HL-60/S4 treated with phorbol 12-myristate 13-acetate at 8.2 ng/mL for 4 days and 3 days (cell line): Measurements from ENCODE around the gene C1orf50.

Experiments used
- in situ Hi-C: fragments of 300-500 bp; cut with MboI; formaldehyde crosslinking; loops from 2 replicates; pipeline ENCODE4 v1.15.0; 2022; ENCODE audit warnings: low sequenced_read_pairs

Gene C1orf50

GRCh38 chr1:42758641-42759040 lies 8.4 kb upstream of the C1orf50 start:
- in situ Hi-C loops = no loop called here

GRCh38 chr1:42759114-42759513 lies 7.9 kb upstream of the C1orf50 start:
- in situ Hi-C loops = no loop called here

- in situ Hi-C loops = no loop called here
Observed at GRCh38 chr1:42761567-42761966, 5.5 kb upstream of the C1orf50 start.

GRCh38 chr1:42762269-42762668 lies 4.8 kb upstream of the C1orf50 start:
- in situ Hi-C loops = no loop called here

DNA sequence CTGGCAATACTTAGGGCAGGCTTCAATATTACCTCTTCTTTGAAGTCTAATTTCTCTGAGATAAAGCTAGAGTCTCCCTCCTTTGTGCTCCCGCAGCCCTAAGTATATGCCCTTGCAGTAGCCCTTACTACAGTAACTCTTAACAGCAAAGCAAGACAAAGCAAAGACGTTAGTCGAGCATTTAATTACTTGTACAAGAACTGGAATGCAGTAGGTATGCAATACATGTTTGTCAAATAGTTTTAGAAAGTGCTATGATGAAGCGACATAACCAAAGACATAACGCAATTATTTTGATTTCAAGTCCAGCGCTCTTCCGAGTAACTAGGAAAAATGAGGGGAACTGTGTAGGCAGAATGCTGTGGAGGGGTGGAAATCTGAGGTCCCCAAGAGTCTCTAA lies 1.8 kb upstream of the C1orf50 start:
- in situ Hi-C loops = no loop called here

DNA sequence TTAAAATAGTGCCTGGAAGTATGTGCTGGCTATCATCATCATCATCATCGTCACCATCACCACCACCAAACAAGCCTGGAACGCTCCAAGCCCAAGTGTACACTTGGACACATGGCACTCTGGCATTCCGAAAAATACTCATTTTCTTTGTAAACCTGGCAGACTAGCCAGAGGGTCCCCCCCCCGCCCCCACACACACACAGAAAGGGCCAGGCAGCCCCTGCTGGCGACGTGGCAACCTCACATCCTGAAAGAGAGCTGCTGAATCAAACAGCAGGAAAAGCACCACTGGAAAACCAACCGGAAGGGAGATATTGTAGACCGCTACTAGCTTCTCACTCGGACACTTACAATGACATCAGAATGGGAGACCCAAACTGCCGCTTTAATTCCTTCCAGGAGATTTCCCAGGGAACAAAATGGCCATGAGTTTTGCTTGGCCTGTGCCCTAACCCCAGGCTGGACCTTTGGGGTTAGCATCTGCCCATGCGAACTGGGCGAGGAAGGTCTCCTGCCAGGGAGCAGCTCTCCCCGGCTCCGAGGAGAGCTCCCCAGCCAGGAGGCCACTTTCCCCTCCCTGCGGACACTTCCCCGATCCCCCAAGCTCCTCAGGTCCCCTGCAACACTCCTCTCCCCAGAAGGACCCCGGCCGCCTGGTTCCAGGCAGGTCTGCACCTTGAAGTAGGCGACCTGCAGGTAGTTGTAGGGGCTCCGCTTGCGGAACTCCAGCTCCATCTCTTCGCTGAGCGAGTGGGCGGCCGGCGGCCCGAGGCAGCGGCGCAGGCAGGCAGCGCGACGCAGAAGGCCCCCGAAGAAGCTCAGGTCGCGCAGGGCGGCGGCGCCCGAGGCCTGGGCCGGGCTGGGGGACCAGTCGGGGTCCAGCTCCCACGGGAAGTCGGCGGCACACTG lies 963 bp upstream of the C1orf50 start:
- in situ Hi-C loops = no loop called here

GRCh38 chr1:42767510-42768000 lies 506 bp downstream of the C1orf50 start:
- in situ Hi-C loops = no loop called here

DNA sequence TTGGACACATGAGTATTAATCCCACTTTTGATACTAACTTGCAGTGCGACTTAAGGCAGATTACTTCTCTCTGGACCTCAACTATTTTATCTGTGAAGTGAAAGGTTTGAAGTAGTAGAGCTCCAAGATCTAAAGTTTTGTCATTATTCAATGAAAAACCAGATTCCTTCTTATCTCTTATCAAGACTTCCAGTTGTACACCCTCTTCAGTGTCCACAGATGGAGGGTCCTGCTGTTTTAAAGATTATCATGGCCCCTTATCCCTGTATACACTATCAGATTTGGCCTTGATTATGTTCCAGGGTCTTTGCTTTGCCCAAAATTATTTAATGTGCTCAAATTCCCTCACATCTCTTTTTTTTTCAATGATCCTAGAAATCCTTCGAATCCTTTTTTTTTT lies 1.1 kb downstream of the C1orf50 start:
- in situ Hi-C loops = no loop called here

DNA sequence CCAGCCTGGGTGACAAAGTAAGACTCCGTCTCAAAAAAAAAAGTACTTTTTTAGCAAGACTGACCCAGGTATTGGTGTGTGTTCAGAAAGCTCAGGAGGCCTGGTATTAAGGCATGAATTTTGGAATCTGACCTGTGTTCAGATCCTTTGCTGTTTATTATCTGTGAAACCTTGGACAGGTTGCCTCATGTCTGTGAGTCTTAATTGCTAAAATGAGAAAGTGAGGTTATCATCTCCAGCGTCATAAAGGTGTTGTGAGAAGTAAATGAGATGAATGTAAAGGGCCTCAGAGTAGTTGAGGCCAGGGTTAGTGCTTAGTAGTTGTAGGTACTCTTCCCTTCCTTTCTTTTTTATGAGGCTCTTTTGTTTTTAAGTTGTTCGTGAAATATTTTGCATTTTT lies 2.8 kb downstream of the C1orf50 start:
- in situ Hi-C loops = no loop called here

- in situ Hi-C loops = no loop called here
Observed at GRCh38 chr1:42773420-42773819, 6.4 kb downstream of the C1orf50 start.

DNA sequence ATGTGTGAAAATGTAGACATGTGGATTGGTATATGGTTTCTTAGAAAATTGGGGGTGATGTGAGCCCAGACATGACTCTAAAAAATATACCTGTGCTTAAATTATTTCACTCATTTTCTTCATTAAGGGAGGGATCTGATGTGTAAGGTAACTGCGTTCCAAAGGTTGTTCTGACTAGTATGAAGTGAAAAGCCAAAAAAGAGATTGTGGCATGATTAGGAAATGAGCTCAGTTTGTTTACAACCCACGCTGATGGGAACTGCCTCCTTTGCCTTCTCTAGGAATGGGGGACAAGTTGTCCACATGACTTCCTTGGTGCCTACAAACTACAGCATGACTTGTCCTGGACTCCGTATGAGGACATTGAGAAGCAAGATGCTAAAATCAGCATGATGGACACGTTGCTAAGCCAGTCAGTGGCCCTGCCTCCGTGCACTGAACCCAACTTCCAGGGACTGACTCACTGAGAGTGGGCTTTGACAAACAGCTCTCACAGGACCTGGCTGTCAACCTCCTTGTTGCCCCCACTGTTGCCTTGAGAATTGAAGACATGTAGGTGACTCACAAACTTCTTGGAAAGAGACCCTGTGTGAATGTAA lies 8.0 kb downstream of the C1orf50 start:
- in situ Hi-C loops = loop anchor here (25.0 kb wide), 1 partner anchor 287 kb away; no protein-coding TSS in a partner anchor

- in situ Hi-C loops = loop anchor here (25.0 kb wide), 1 partner anchor 286 kb away; no protein-coding TSS in a partner anchor
Observed at GRCh38 chr1:42776502-42776901, 9.5 kb downstream of the C1orf50 start.

DNA sequence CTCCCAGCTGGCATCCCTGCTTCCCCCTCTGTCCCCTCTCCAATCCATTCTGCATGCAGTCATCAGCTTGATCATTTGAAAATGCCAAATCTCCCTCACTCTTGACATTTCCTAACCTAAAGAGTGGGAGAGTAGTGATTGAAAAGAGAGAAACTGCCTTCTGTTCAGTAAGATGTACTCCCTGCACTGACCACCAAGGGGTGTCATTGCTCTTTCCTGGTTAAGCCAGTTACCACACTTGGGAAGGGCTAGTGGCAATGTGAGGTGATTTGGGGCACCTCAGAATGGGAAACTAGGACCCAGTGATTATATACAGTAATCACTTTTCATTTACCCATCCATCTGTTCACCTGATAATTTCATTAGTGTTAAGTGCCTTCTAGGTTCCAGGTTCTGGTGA lies 10.8 kb downstream of the C1orf50 start:
- in situ Hi-C loops = loop anchor here (25.0 kb wide), 1 partner anchor 284 kb away; no protein-coding TSS in a partner anchor

- in situ Hi-C loops = loop anchor here (25.0 kb wide), 1 partner anchor 283 kb away; no protein-coding TSS in a partner anchor
Observed at GRCh38 chr1:42779725-42780124, 12.7 kb downstream of the C1orf50 start.

DNA sequence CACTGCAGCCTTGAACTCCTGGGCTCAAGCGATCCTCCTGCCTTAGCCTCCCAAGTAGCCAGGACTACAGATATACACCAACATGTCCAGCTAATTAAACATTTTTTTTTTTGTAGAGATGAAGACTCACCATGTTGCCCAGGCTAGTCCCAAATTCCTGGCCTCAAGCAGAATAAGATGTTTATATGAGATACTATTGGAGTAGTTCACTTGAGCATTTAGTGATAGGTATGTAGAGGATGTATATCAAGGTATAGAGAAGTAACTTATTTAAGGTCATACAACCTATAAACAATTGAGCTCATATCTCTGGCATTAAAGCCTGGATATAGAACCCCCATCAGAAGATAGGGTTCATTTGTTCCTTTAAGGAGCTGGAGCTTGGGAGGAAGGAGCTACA lies 13.1 kb downstream of the C1orf50 start:
- in situ Hi-C loops = loop anchor here (25.0 kb wide), 1 partner anchor 282 kb away; no protein-coding TSS in a partner anchor

GRCh38 chr1:42783092-42783491 lies 16.0 kb downstream of the C1orf50 start:
- in situ Hi-C loops = loop anchor here (25.0 kb wide), 1 partner anchor 279 kb away; no protein-coding TSS in a partner anchor

DNA sequence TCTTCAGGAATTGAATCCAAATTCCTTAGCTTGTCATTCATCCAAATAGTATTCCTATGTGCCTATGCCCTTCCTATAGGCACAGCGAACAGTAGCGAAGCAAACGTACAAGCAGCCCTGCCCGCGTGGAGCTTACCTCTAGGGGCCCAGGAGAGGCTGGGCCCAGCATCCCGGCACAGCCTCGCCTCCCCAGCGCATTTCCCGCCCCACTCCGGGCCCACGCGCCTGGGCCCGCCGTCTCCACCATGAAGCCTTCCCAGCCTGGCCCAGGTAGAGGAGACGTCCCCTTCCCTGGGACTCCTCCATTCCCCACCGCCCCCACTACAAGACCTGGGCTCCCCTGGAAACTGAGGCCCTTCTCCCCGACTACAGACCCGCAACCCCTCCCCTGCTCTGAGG lies 17.5 kb downstream of the C1orf50 start:
- in situ Hi-C loops = loop anchor here (25.0 kb wide), 1 partner anchor 278 kb away; no protein-coding TSS in a partner anchor

GRCh38 chr1:42784946-42785693 lies 18.1 kb downstream of the C1orf50 start, which contains the start of gene TMEM269:
TMEM269 (plus strand) TSS chr1:42784991; CDS start chr1:42789894, 4,903 bp downstream.
- in situ Hi-C loops = loop anchor here (25.0 kb wide), 1 partner anchor 277 kb away; no protein-coding TSS in a partner anchor

- in situ Hi-C loops = loop anchor here (25.0 kb wide), 1 partner anchor 276 kb away; no protein-coding TSS in a partner anchor
Observed at GRCh38 chr1:42786097-42786496, 19.0 kb downstream of the C1orf50 start.

DNA sequence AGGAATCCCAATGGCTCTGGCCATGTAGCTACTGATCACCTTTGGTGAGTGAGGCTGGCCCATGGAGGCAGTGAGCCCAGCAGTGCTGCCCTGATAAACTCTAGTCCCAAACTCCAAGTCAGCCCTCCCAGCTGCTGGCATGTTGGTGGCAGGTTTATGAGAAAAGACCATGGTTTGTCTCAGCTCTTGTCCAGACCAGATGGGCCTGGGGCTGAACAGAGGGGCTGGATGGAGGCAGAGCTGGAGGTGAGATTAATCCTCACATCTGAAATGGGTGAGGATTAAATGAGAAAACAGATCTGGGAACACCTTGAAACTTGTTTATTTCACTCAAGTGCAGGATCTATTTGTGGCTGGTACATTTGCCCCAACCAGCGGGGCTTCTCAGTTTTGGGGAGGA lies 21.0 kb downstream of the C1orf50 start:
- in situ Hi-C loops = loop anchor here (25.0 kb wide), 1 partner anchor 274 kb away; no protein-coding TSS in a partner anchor
